ENCODE data around the gene CCDC71.

GRCh38 chr3:49157289-49157688, 8.8 kb downstream of the CCDC71 start:
- TF ChIP-seq POLR2A (IDR thresholded peaks at IDR 0.05; ENCODE audit: low read depth, low read length) (no peak), CTCF (IDR thresholded peaks at IDR 0.05; ENCODE audit: extremely low read depth in 1 of 2, insufficient read depth in 1 of 2, low read depth in 1 of 2, low read length in 2 of 2) (no peak), EZH2 (IDR thresholded peaks at IDR 0.05; ENCODE audit: borderline replicate concordance, low read depth, low read length, severe bottlenecking) (no peak), MYC (IDR thresholded peaks at IDR 0.05; ENCODE audit: low read depth, low read length) (no peak), GATA2 (IDR thresholded peaks at IDR 0.05; ENCODE audit: insufficient read depth, insufficient read length, low read depth, low read length) (no peak), MAX (IDR thresholded peaks at IDR 0.05; ENCODE audit: insufficient read depth, insufficient read length) (no peak)
